H9 (cell line): ENCODE measurements around the gene TECTA. TPM values are rescaled to one million over a fixed set of nuclear protein-coding genes. Genes with fewer than 3 reads are reported as not detected.

Experiments used
- DNase-seq: peaks from one replicate; pipeline ENCODE4 v3.0.0-alpha.2; 2017
- H2AFZ ChIP-seq: one replicate; pipeline ENCODE4 v1.6.1; 2013; ENCODE audit warnings: mild to moderate bottlenecking, low read length, control low read depth, moderate library complexity
- H2AK5ac ChIP-seq: 2 replicates; pipeline ENCODE4 v1.6.1; 2013; ENCODE audit warnings: low read length, control low read depth, mixed read lengths; ENCODE audit not compliant: insufficient read length
- H2BK120ac ChIP-seq: one replicate; pipeline ENCODE4 v1.6.1; 2013; ENCODE audit warnings: low read depth, mild to moderate bottlenecking, low read length, control low read depth, inconsistent platforms; ENCODE audit not compliant: poor library complexity, severe bottlenecking
- H2BK12ac ChIP-seq: 2 replicates; pipeline ENCODE4 v1.6.1; 2013; ENCODE audit warnings: low read length, control low read depth, mixed read lengths, low read depth; ENCODE audit not compliant: insufficient read length
- H2BK15ac ChIP-seq: 2 replicates; pipeline ENCODE4 v1.6.1; 2013; ENCODE audit warnings: low read depth, low read length, control low read depth
- H2BK20ac ChIP-seq: one replicate; pipeline ENCODE4 v1.6.1; 2013; ENCODE audit warnings: low read depth, mild to moderate bottlenecking, low read length, control low read depth, inconsistent platforms; ENCODE audit not compliant: poor library complexity, severe bottlenecking
- H2BK5ac ChIP-seq: 2 replicates; pipeline ENCODE4 v1.6.1; 2013; ENCODE audit warnings: low read length, control low read depth, mixed read lengths; ENCODE audit not compliant: insufficient read length
- H3K14ac ChIP-seq: 2 replicates; pipeline ENCODE4 v1.6.1; 2013; ENCODE audit warnings: low read length, control low read depth; ENCODE audit not compliant: insufficient read depth
- H3K18ac ChIP-seq: 2 replicates; pipeline ENCODE4 v1.6.1; 2013; ENCODE audit warnings: low read depth, mild to moderate bottlenecking, mixed read lengths, low read length, control low read depth; ENCODE audit not compliant: insufficient read length
- H3K23ac ChIP-seq: 2 replicates; pipeline ENCODE4 v1.6.1; 2013; ENCODE audit warnings: low read length, control low read depth, mixed read lengths, low read depth; ENCODE audit not compliant: insufficient read length
- H3K23me2 ChIP-seq: 2 replicates; pipeline ENCODE4 v1.6.1; 2013; ENCODE audit warnings: low read depth, mild to moderate bottlenecking, mixed read lengths, low read length, control low read depth; ENCODE audit not compliant: insufficient read length, poor library complexity, severe bottlenecking
- H3K27ac ChIP-seq: 2 replicates; pipeline ENCODE4 v1.5.1; 2013; ENCODE audit warnings: low read length, control low read depth, mixed read lengths, low read depth; ENCODE audit not compliant: insufficient read length
- H3K27me3 ChIP-seq: 2 replicates; pipeline ENCODE4 v1.6.1; 2013; ENCODE audit warnings: low read length, control low read depth, inconsistent platforms; ENCODE audit not compliant: insufficient read depth
- H3K4ac ChIP-seq: 2 replicates; pipeline ENCODE4 v1.6.1; 2013; ENCODE audit warnings: low read depth, mild to moderate bottlenecking, control low read depth, inconsistent platforms, low read length, moderate library complexity
- H3K4me1 ChIP-seq: 2 replicates; pipeline ENCODE4 v1.6.1; 2013; ENCODE audit warnings: low read length, control low read depth, inconsistent platforms; ENCODE audit not compliant: insufficient read depth
- H3K4me2 ChIP-seq: 2 replicates; pipeline ENCODE4 v1.6.1; 2013; ENCODE audit warnings: low read length, control low read depth, mixed read lengths; ENCODE audit not compliant: insufficient read length, insufficient read depth
- H3K56ac ChIP-seq: 2 replicates; pipeline ENCODE4 v1.6.1; 2013; ENCODE audit warnings: low read depth, mild to moderate bottlenecking, mixed read lengths, low read length, control low read depth; ENCODE audit not compliant: insufficient read length
- H3K79me1 ChIP-seq: 2 replicates; pipeline ENCODE4 v1.6.1; 2013; ENCODE audit warnings: low read depth, mild to moderate bottlenecking, moderate library complexity, low read length, control low read depth, inconsistent platforms; ENCODE audit not compliant: insufficient read depth, poor library complexity, severe bottlenecking
- H3K79me2 ChIP-seq: 2 replicates; pipeline ENCODE4 v1.6.1; 2013; ENCODE audit warnings: low read length, control low read depth, inconsistent platforms; ENCODE audit not compliant: insufficient read depth
- H3K9ac ChIP-seq: 2 replicates; pipeline ENCODE4 v1.6.1; 2013; ENCODE audit warnings: low read length, control low read depth, mixed read lengths; ENCODE audit not compliant: insufficient read length; ENCODE audit errors: extremely low read depth
- H3K9me3 ChIP-seq: one replicate; pipeline ENCODE4 v1.6.1; 2013; ENCODE audit warnings: low read depth, low read length, inconsistent platforms; ENCODE audit not compliant: control insufficient read depth
- H3T11ph ChIP-seq: one replicate; pipeline ENCODE4 v1.6.1; 2013; ENCODE audit warnings: mild to moderate bottlenecking, low read length, control low read depth, inconsistent platforms
- H4K20me1 ChIP-seq: one replicate; pipeline ENCODE4 v1.6.1; 2013; ENCODE audit not compliant: control insufficient read depth, insufficient read length, insufficient read depth
- H4K5ac ChIP-seq: 2 replicates; pipeline ENCODE4 v1.6.1; 2013; ENCODE audit warnings: low read depth, mild to moderate bottlenecking, mixed read lengths, low read length, control low read depth; ENCODE audit not compliant: insufficient read length
- H4K8ac ChIP-seq: replicated peaks from 2 replicates; pipeline ENCODE4 v1.6.1; 2013; ENCODE audit warnings: low read length, control low read depth, mixed read lengths, low read depth; ENCODE audit not compliant: insufficient read length
- H4K91ac ChIP-seq: 2 replicates; pipeline ENCODE4 v1.6.1; 2013; ENCODE audit warnings: low read depth, mild to moderate bottlenecking, moderate library complexity, mixed read lengths, low read length, control low read depth; ENCODE audit not compliant: insufficient read length
- H3K27ac Mint-ChIP-seq, 3 experiments: 2 replicates in 2 of 3; 3 replicates in 1 of 3; pipeline ENCODE4 v1.8.0; 2020 to 2021; ENCODE audit warnings: mixed read lengths in 3 of 3, mild to moderate bottlenecking in 1 of 3, moderate library complexity in 1 of 3
- H3K27me3 Mint-ChIP-seq: 2 replicates; pipeline ENCODE4 v1.8.0; 2021; ENCODE audit warnings: low read depth, mild to moderate bottlenecking, moderate library complexity, mixed read lengths
- H3K36me3 Mint-ChIP-seq, 3 experiments: 2 replicates in 2 of 3; 3 replicates in 1 of 3; pipeline ENCODE4 v1.8.0; 2020 to 2021; ENCODE audit warnings: low read depth in 3 of 3, mixed read lengths in 3 of 3; ENCODE audit not compliant: insufficient read depth in 1 of 3
- H3K4me1 Mint-ChIP-seq, 2 experiments: 2 replicates each; pipeline ENCODE4 v1.8.0; 2020; ENCODE audit warnings: mixed read lengths in 2 of 2
- H3K4me3 Mint-ChIP-seq, 2 experiments: 2 replicates in 1 of 2; 3 replicates in 1 of 2; pipeline ENCODE4 v1.8.0; 2020 to 2021; ENCODE audit warnings: mild to moderate bottlenecking in 2 of 2, mixed read lengths in 2 of 2, moderate library complexity in 1 of 2
- H3K9me3 Mint-ChIP-seq, 2 experiments: 2 replicates in 1 of 2; 3 replicates in 1 of 2; pipeline ENCODE4 v1.8.0; 2020; ENCODE audit warnings: mild to moderate bottlenecking in 2 of 2, mixed read lengths in 2 of 2, moderate library complexity in 1 of 2
- WGBS: extraction: QIAGEN DNeasy Blood & Tissue Kit; methylation state at CpG from one replicate; pipeline ENCODE4 v1.1.7; 2013; ENCODE audit warnings: missing lambda C conversion rate, low lambda C conversion rate, mixed read lengths; ENCODE audit not compliant: insufficient read length; ENCODE audit errors: extremely low coverage; 5-methylcytosine and 5-hydroxymethylcytosine counted together
- total RNA-seq: library from RNA; stranded (reverse); gene quantifications from 2 replicates; pipeline ENCODE4 v1.2.1, GENCODE V29; 2021
- TF ChIP-seq, protein P1 (sequence below): fragments of 200-600 bp; sonication (generic); conservative IDR thresholded peaks from 3 replicates; pipeline ENCODE4 v1.8.0; 2021; ENCODE audit warnings: antibody characterized with exemption, mild to moderate bottlenecking

The TECTA gene
- total RNA-seq, 1 experiment from 2014 or later: 0.66 TPM

DNA sequence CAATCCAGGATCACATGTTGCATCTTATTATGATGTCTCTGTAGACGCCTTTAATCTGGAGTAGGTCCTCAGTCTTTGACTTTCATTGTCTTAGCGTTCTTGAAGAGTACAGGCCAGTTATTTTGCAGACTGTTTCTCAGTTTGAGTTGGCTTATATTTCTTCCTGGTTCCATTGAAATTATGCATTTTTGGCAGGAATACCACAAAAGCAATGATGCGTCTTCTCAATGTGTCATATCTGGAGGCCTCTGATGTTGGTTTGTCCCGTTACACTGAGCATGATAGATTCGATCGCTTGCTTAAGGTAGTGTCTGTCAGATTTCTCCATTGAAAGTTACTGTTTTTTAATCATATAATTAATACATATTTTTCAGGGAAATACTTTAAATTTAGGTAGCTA, 30.6 kb downstream of the TECTA start:
- no peak overlapping the region for H3K9ac ChIP-seq
- Mint-ChIP-seq H3K9me3 (no peaks in the 10 kb centered on the region), H3K36me3 (0 out of 7 replicates have a peak, but pooled peaks cover 0 to 5% (median 0%) of the 10 kb centered on the region in 3 experiments), H3K4me1 (no peaks in the 10 kb centered on the region), H3K4me3 (no peak overlapping the region), H3K27ac (no peak overlapping the region), H3K27me3 (peaks cover 1% of the 10 kb centered on the region; the same call in 1 of the 2 replicates)
- no peaks in the 10 kb centered on the region for H3K23me2 ChIP-seq
- no peak overlapping the region for H3K27ac ChIP-seq
- no peaks in the 10 kb centered on the region for H3K9me3 ChIP-seq
- no peaks in the 10 kb centered on the region for H3K79me2 ChIP-seq
- WGBS: no CpG with 5 or more reads among the region's 6 CpGs
- no peak overlapping the region for H4K91ac ChIP-seq
- TF ChIP-seq, protein P1, sequence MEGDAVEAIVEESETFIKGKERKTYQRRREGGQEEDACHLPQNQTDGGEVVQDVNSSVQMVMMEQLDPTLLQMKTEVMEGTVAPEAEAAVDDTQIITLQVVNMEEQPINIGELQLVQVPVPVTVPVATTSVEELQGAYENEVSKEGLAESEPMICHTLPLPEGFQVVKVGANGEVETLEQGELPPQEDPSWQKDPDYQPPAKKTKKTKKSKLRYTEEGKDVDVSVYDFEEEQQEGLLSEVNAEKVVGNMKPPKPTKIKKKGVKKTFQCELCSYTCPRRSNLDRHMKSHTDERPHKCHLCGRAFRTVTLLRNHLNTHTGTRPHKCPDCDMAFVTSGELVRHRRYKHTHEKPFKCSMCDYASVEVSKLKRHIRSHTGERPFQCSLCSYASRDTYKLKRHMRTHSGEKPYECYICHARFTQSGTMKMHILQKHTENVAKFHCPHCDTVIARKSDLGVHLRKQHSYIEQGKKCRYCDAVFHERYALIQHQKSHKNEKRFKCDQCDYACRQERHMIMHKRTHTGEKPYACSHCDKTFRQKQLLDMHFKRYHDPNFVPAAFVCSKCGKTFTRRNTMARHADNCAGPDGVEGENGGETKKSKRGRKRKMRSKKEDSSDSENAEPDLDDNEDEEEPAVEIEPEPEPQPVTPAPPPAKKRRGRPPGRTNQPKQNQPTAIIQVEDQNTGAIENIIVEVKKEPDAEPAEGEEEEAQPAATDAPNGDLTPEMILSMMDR: no peak
- no peak overlapping the region for H3K4me2 ChIP-seq
- no peak overlapping the region for H2AK5ac ChIP-seq
- no peak overlapping the region for H3K56ac ChIP-seq
- no peaks in the 10 kb centered on the region for H4K20me1 ChIP-seq
- no peak overlapping the region for H2BK20ac ChIP-seq
- no peak overlapping the region for H4K5ac ChIP-seq
- no peaks in the 10 kb centered on the region for H3K27me3 ChIP-seq
- H3K4ac ChIP-seq: no peak overlapping the region
- no peaks in the 10 kb centered on the region for H3K79me1 ChIP-seq
- no peak overlapping the region for H2AFZ ChIP-seq
- no peaks in the 10 kb centered on the region for H3K4me1 ChIP-seq
- H2BK5ac ChIP-seq: no peak overlapping the region
- no peak for DNase-seq
- no peak overlapping the region for H3K14ac ChIP-seq
- no peak overlapping the region for H3K18ac ChIP-seq
- no peak overlapping the region for H3K23ac ChIP-seq
- no peak overlapping the region for H2BK120ac ChIP-seq
- H4K8ac ChIP-seq: no peak overlapping the region
- H2BK15ac ChIP-seq: no peak overlapping the region
- no peak overlapping the region for H2BK12ac ChIP-seq
- H3T11ph ChIP-seq: no peak overlapping the region
